Parathyroid adenoma (tissue), 2 donors: Measurements from ENCODE around the gene ERO1B.

Source experiments
- H2AFZ ChIP-seq: fragments of 300-600 bp; sonication (generic); one replicate; pipeline ENCODE4 v1.7.0; 2017; ENCODE audit warnings: antibody characterized with exemption, mild to moderate bottlenecking
- H3K27ac ChIP-seq: fragments of 300-600 bp; sonication (generic); one replicate; pipeline ENCODE4 v1.7.0; 2017
- H3K27me3 ChIP-seq: fragments of 300-600 bp; sonication (generic); one replicate; pipeline ENCODE4 v1.7.0; 2017; ENCODE audit warnings: low read length; ENCODE audit not compliant: control insufficient read depth, insufficient read depth
- H3K36me3 ChIP-seq: fragments of 300-600 bp; sonication (generic); one replicate; pipeline ENCODE4 v1.7.0; 2017; ENCODE audit warnings: low read length; ENCODE audit not compliant: control insufficient read depth, insufficient read depth
- H3K4me1 ChIP-seq: fragments of 300-600 bp; sonication (generic); one replicate; pipeline ENCODE4 v1.7.0; 2017; ENCODE audit warnings: control low read depth
- H3K4me2 ChIP-seq: fragments of 300-600 bp; sonication (generic); one replicate; pipeline ENCODE4 v1.7.0; 2017; ENCODE audit warnings: low read length
- H3K4me3 ChIP-seq: fragments of 300-600 bp; sonication (generic); one replicate; pipeline ENCODE4 v1.7.0; 2017; ENCODE audit warnings: low read depth, low read length
- H3K79me2 ChIP-seq: fragments of 300-600 bp; sonication (generic); one replicate; pipeline ENCODE4 v1.7.0; 2017; ENCODE audit warnings: control low read depth
- H3K9ac ChIP-seq: fragments of 300-600 bp; sonication (generic); one replicate; pipeline ENCODE4 v1.7.0; 2017; ENCODE audit warnings: mild to moderate bottlenecking
- H3K9me3 ChIP-seq: fragments of 300-600 bp; sonication (generic); one replicate; pipeline ENCODE4 v1.7.0; 2017; ENCODE audit warnings: low read length; ENCODE audit not compliant: control insufficient read depth
- TF ChIP-seq, protein P1 (sequence below): fragments of 300-600 bp; sonication (generic); IDR thresholded peaks from one replicate; pipeline ENCODE4 v1.7.0; 2017; ENCODE audit warnings: antibody characterized with exemption, mild to moderate bottlenecking
- donor health status: primary hyperparathyroidism.

The ERO1B gene

DNA sequence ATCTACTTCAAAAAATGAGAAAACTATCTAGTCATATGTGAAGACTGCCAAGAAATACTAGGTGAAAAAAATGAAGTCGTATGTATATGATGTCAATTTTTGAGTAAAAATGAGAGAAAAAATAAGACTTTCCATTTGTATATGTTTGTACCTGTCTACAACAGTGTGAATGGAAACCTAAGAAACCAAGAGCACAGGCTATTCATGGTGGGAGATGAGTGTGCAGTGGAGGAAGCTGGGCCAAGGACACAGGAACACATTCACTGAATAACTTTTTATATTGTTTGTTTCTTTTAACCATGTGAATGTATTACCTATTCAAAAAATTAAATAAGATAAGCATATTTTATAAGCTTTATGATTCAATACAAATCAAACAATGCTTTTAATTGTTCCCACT lies 67.0 kb downstream of the ERO1B start:
- Histone ChIP-seq H3K9ac (no peak overlapping the region), H2AFZ (no peak overlapping the region), H3K27ac (no peak overlapping the region), H3K9me3 (no peaks in the 10 kb centered on the region), H3K4me2 (no peak overlapping the region), H3K4me1 (no peaks in the 10 kb centered on the region), H3K27me3 (no peaks in the 10 kb centered on the region), H3K79me2 (no peaks in the 10 kb centered on the region), H3K4me3 (no peak overlapping the region), H3K36me3 (no peaks in the 10 kb centered on the region)
- TF ChIP-seq, protein P1, sequence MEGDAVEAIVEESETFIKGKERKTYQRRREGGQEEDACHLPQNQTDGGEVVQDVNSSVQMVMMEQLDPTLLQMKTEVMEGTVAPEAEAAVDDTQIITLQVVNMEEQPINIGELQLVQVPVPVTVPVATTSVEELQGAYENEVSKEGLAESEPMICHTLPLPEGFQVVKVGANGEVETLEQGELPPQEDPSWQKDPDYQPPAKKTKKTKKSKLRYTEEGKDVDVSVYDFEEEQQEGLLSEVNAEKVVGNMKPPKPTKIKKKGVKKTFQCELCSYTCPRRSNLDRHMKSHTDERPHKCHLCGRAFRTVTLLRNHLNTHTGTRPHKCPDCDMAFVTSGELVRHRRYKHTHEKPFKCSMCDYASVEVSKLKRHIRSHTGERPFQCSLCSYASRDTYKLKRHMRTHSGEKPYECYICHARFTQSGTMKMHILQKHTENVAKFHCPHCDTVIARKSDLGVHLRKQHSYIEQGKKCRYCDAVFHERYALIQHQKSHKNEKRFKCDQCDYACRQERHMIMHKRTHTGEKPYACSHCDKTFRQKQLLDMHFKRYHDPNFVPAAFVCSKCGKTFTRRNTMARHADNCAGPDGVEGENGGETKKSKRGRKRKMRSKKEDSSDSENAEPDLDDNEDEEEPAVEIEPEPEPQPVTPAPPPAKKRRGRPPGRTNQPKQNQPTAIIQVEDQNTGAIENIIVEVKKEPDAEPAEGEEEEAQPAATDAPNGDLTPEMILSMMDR, result no peak

DNA sequence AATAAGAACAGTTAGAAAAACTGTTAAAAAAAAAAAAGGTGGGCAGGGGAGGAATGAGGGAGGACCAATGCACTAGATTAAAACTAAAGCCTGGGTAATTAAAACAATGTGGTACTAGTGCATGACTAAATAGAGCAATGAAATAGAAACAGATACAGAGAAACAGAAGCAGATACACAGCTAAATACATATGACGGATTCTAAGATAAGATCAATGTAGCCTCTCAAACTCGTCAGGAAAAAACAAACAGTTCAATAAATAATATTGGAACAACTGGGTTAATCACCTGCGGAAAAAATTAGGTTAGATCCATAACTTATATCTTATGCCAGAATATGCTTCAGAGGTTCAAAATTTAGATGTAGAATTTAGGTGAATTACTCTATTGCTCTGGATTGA lies 68.2 kb downstream of the ERO1B start:
- Histone ChIP-seq H3K4me2 (no peak overlapping the region), H3K9me3 (no peaks in the 10 kb centered on the region), H2AFZ (no peak overlapping the region), H3K9ac (no peak overlapping the region), H3K36me3 (no peaks in the 10 kb centered on the region), H3K27me3 (no peaks in the 10 kb centered on the region), H3K4me3 (no peak overlapping the region), H3K27ac (no peak overlapping the region), H3K4me1 (no peaks in the 10 kb centered on the region), H3K79me2 (no peaks in the 10 kb centered on the region)
- TF ChIP-seq, protein P1, result no peak

DNA sequence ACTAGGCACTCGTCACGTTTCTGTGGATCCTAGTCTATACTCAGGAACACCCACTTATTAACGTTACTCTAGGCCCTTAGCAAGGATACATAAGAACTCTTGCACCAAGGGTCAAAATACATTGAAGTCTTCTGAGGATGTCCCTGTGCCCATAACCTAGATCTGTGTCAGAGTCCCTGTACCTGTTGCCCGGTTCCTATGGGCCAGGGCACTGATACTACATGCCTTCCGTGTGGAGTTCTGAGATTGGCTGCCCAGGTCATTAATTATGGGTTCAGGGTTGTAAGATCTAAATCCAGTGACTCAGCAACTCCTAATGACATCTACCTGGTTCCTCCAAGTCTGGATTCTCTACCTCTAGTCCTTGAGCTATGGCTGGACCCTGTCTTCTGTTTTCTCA lies 69.9 kb downstream of the ERO1B start:
- no peak overlapping the region for H3K4me2 ChIP-seq
- no peak overlapping the region for H3K9ac ChIP-seq
- H3K79me2 ChIP-seq, result no peaks in the 10 kb centered on the region
- H3K36me3 ChIP-seq, result no peaks in the 10 kb centered on the region
- no peaks in the 10 kb centered on the region for H3K9me3 ChIP-seq
- peaks cover 4% of the 10 kb centered on the region for H3K4me1 ChIP-seq
- H3K27me3 ChIP-seq, result no peaks in the 10 kb centered on the region
- no peak overlapping the region for H3K4me3 ChIP-seq
- H2AFZ ChIP-seq, result no peak overlapping the region
- H3K27ac ChIP-seq, result no peak overlapping the region
- TF ChIP-seq, protein P1, result no peak

DNA sequence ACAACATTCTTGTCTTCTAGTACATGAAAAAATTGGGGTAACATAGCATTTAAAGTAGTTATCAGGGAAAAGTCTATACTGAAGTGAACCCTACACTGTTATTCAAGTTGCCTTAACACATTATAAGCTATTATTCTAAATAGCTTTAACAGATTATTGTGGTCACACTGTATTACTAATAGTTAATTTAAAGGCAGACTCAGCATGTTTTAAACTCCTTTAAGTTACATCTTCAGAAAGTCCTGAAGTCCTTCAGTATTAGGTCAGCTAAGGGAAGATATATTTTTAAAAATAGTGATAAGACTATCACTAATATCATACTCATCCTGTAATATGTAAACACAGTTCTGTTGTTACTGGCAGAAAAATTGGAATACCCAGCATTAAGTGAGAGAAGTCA lies 72.0 kb downstream of the ERO1B start:
- Histone ChIP-seq H3K4me2 (no peak overlapping the region), H3K27me3 (no peaks in the 10 kb centered on the region), H3K9ac (no peak overlapping the region), H3K4me1 (peaks cover 6% of the 10 kb centered on the region), H3K27ac (no peak overlapping the region), H3K4me3 (no peak overlapping the region), H3K36me3 (no peaks in the 10 kb centered on the region), H3K9me3 (no peaks in the 10 kb centered on the region), H3K79me2 (no peaks in the 10 kb centered on the region), H2AFZ (no peak overlapping the region)
- TF ChIP-seq, protein P1, result no peak

DNA sequence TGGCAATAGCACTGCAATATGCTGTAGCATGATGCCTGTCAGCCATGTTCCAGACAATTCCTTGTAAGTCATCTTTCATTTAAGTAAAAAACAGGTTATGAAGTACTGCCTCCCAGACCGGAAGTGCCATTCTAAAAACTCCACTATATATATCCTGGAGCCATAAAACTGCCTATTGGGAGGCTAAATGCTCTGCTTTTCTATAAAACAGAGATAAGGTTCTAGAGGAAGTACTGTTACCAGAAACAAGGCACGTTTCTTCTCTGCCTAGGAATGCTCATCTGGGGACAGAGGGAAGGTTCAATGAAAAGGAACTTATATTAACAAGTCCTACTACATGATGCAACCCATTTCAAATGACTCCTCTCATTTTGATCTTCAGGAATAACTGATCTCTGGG lies 72.6 kb downstream of the ERO1B start:
- Histone ChIP-seq H3K4me2 (no peak overlapping the region), H3K36me3 (no peaks in the 10 kb centered on the region), H3K4me3 (no peak overlapping the region), H3K79me2 (no peaks in the 10 kb centered on the region), H3K4me1 (peaks cover 6% of the 10 kb centered on the region), H3K9ac (no peak overlapping the region), H3K27me3 (no peaks in the 10 kb centered on the region), H2AFZ (no peak overlapping the region), H3K9me3 (no peaks in the 10 kb centered on the region), H3K27ac (no peak overlapping the region)
- TF ChIP-seq, protein P1, result no peak
